Mesenchymal stem cell (in vitro differentiated cells and primary cell): ENCODE results near the gene OAS2.

Experiments
- DNase-seq: peaks from one replicate; pipeline ENCODE4 v3.0.0-alpha.2; 2013
- H2AFZ ChIP-seq: one replicate; pipeline ENCODE4 v1.6.1; 2013; ENCODE audit warnings: low read depth, mild to moderate bottlenecking, control low read depth, inconsistent platforms, low read length, moderate library complexity
- H2AK5ac ChIP-seq: 2 replicates; pipeline ENCODE4 v1.6.1; 2013; ENCODE audit warnings: low read length, moderate library complexity, mild to moderate bottlenecking, inconsistent platforms; ENCODE audit not compliant: severe bottlenecking
- H2BK120ac ChIP-seq: one replicate; pipeline ENCODE4 v1.6.1; 2013; ENCODE audit warnings: low read depth, mild to moderate bottlenecking, inconsistent platforms, low read length, moderate library complexity
- H2BK12ac ChIP-seq, 2 experiments: one replicate each; pipeline ENCODE4 v1.6.1; 2013; ENCODE audit warnings: inconsistent platforms in 2 of 2, low read length in 2 of 2, mild to moderate bottlenecking in 2 of 2, moderate library complexity in 2 of 2, control low read depth in 1 of 2
- H2BK15ac ChIP-seq: one replicate; pipeline ENCODE4 v1.6.1; 2013; ENCODE audit warnings: mild to moderate bottlenecking, low read depth, inconsistent platforms; ENCODE audit not compliant: poor library complexity, severe bottlenecking
- H2BK5ac ChIP-seq: 2 replicates; pipeline ENCODE4 v1.6.1; 2013; ENCODE audit warnings: low read depth, mild to moderate bottlenecking, low read length, control low read depth, inconsistent platforms; ENCODE audit not compliant: poor library complexity, severe bottlenecking
- H3K14ac ChIP-seq, 2 experiments: one replicate each; pipeline ENCODE4 v1.6.1; 2013; ENCODE audit warnings: inconsistent platforms in 2 of 2, low read length in 2 of 2, control low read depth in 1 of 2, mild to moderate bottlenecking in 1 of 2, moderate library complexity in 1 of 2
- H3K18ac ChIP-seq, 2 experiments: one replicate each; pipeline ENCODE4 v1.6.1; 2013; ENCODE audit warnings: inconsistent platforms in 2 of 2, low read length in 2 of 2, control low read depth in 1 of 2, low read depth in 1 of 2, mild to moderate bottlenecking in 1 of 2
- H3K23ac ChIP-seq, 2 experiments: one replicate each; pipeline ENCODE4 v1.6.1; 2013; ENCODE audit warnings: inconsistent platforms in 2 of 2, low read length in 2 of 2, mild to moderate bottlenecking in 2 of 2, moderate library complexity in 2 of 2, control low read depth in 1 of 2
- H3K27ac ChIP-seq: 2 replicates; pipeline ENCODE4 v1.5.1; 2013; ENCODE audit warnings: mild to moderate bottlenecking, moderate library complexity, low read length, control low read depth, inconsistent platforms; ENCODE audit not compliant: poor library complexity, severe bottlenecking
- H3K27me3 ChIP-seq, 2 experiments: 2 replicates each; pipeline versions ENCODE4 v1.6.1 to v1.7.0; 2013; ENCODE audit warnings: low read length in 2 of 2, mild to moderate bottlenecking in 2 of 2, moderate library complexity in 2 of 2, control low read depth in 1 of 2, inconsistent platforms in 1 of 2; ENCODE audit not compliant: control insufficient read depth in 1 of 2, insufficient read depth in 1 of 2
- H3K36me3 ChIP-seq, 2 experiments: 2 replicates each; pipeline versions ENCODE4 v1.6.1 to v1.7.0; 2013; ENCODE audit warnings: low read length in 2 of 2, control low read depth in 1 of 2, inconsistent platforms in 1 of 2, low read depth in 1 of 2, mild to moderate bottlenecking in 1 of 2; ENCODE audit not compliant: insufficient read depth in 2 of 2, control insufficient read depth in 1 of 2
- H3K4ac ChIP-seq, 2 experiments: one replicate each; pipeline ENCODE4 v1.6.1; 2013; ENCODE audit warnings: inconsistent platforms in 2 of 2, low read length in 2 of 2, mild to moderate bottlenecking in 2 of 2, moderate library complexity in 2 of 2, control low read depth in 1 of 2, low read depth in 1 of 2
- H3K4me1 ChIP-seq: 2 replicates; pipeline ENCODE4 v1.6.1; 2013; ENCODE audit warnings: low read depth, low read length, control low read depth; ENCODE audit not compliant: control insufficient read depth, insufficient read depth
- H3K4me2 ChIP-seq: 2 replicates; pipeline ENCODE4 v1.6.1; 2013; ENCODE audit warnings: low read length, mild to moderate bottlenecking, inconsistent platforms; ENCODE audit not compliant: poor library complexity, severe bottlenecking
- H3K4me3 ChIP-seq, 2 experiments: 2 replicates each; pipeline versions ENCODE4 v1.5.1 to v1.7.0; 2013; ENCODE audit warnings: low read length in 2 of 2, mild to moderate bottlenecking in 2 of 2, control low read depth in 1 of 2, low read depth in 1 of 2; ENCODE audit not compliant: insufficient read depth in 1 of 2
- H3K79me1 ChIP-seq: replicated peaks from 2 replicates; pipeline ENCODE4 v1.6.1; 2013; ENCODE audit warnings: mild to moderate bottlenecking, control low read depth, low read length, inconsistent platforms; ENCODE audit not compliant: poor library complexity, severe bottlenecking
- H3K9ac ChIP-seq: 2 replicates; pipeline ENCODE4 v1.7.0; 2013; ENCODE audit warnings: mild to moderate bottlenecking, low read length, moderate library complexity
- H3K9me3 ChIP-seq: 2 replicates; pipeline ENCODE4 v1.7.0; 2013; ENCODE audit warnings: mild to moderate bottlenecking, low read length; ENCODE audit not compliant: control insufficient read depth
- H4K8ac ChIP-seq: one replicate; pipeline ENCODE4 v1.6.1; 2013; ENCODE audit warnings: inconsistent platforms, mild to moderate bottlenecking, low read length, moderate library complexity
- H4K91ac ChIP-seq: one replicate; pipeline ENCODE4 v1.6.1; 2013; ENCODE audit warnings: mild to moderate bottlenecking, low read length, inconsistent platforms
- WGBS: methylation state at CpG from one replicate; pipeline ENCODE4 v1.1.7; 2013; ENCODE audit warnings: mixed read lengths; 5-methylcytosine and 5-hydroxymethylcytosine counted together

OAS2 gene

GRCh38 chr12:112941528-112942335 lies 36.6 kb upstream of the OAS2 start:
- Histone ChIP-seq H2BK15ac (no peak overlapping the region), H3K9ac (no peak overlapping the region), H2BK5ac (no peak overlapping the region), H3K4me3 (no peak overlapping the region), H2BK12ac (no peak overlapping the region), H3K18ac (no peak overlapping the region), H2AK5ac (no peak overlapping the region), H3K4me1 (peaks cover 7% of the 10 kb centered on the region), H4K8ac (no peak overlapping the region), H3K4me2 (no peak overlapping the region), H3K79me1 (peaks cover 17% of the 10 kb centered on the region), H3K36me3 (peaks cover 12 to 27% of the 10 kb centered on the region in 2 experiments), H3K9me3 (no peaks in the 10 kb centered on the region), H2AFZ (no peak overlapping the region), H2BK120ac (no peak overlapping the region), H4K91ac (no peak overlapping the region), H3K14ac (no peak overlapping the region), H3K23ac (no peak overlapping the region), H3K27me3 (no peaks in the 10 kb centered on the region), H3K27ac (no peak overlapping the region), H3K4ac (no peak overlapping the region)
- 89% methylated on average over 15 of the region's 16 CpGs for WGBS
- no peak for DNase-seq

- Histone ChIP-seq H3K9me3 (no peaks in the 10 kb centered on the region), H3K4me2 (no peak overlapping the region), H3K9ac (no peak overlapping the region), H3K36me3 (peaks cover 12 to 35% of the 10 kb centered on the region in 2 experiments), H3K4me1 (peaks cover 7% of the 10 kb centered on the region), H2AFZ (no peak overlapping the region), H4K91ac (no peak overlapping the region), H3K23ac (no peak overlapping the region), H2AK5ac (no peak overlapping the region), H3K79me1 (peaks cover 17% of the 10 kb centered on the region), H3K27ac (no peak overlapping the region), H3K18ac (no peak overlapping the region), H2BK120ac (no peak overlapping the region), H2BK5ac (no peak overlapping the region), H3K27me3 (no peaks in the 10 kb centered on the region), H2BK15ac (no peak overlapping the region), H4K8ac (no peak overlapping the region), H3K14ac (no peak overlapping the region), H3K4me3 (no peak overlapping the region), H3K4ac (no peak overlapping the region), H2BK12ac (no peak overlapping the region)
- 100% methylated on average over 1 of the region's 1 CpG for WGBS
- no peak for DNase-seq
Measured at GRCh38 chr12:112942572-112942971, 35.7 kb upstream of the OAS2 start.

DNA sequence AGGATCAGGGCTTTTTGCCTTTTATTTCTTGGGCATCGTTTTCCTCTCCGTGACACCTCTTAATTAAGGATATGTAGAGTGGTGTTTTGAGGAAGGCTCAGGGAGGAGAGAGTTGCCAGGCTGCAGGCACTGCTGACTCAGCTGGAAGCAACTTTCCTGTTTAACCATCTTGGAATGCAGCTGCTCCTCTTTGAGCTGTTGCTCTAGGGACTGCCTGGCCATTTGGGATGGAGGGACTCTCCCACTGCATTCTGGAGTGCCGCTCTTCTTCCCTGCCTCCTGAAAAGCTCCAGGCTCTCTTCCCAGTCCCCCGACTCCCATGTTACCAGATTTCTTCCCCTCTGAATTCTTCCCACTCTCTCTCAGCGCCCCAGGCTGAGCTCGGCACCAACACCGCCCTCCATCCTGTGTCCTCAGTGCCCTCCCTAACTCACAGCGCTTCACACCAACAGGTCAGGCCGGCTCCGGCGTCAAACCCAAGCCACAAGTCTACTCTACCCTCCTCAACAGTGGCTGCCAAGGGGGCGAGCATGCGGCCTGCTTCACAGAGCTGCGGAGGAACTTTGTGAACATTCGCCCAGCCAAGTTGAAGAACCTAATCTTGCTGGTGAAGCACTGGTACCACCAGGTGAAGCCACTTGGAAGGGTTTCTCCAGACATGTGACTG lies 34.2 kb upstream of the OAS2 start:
- Histone ChIP-seq H2BK5ac (no peak overlapping the region), H2BK15ac (no peak overlapping the region), H3K4me1 (peaks cover 4% of the 10 kb centered on the region), H3K18ac (no peak overlapping the region), H3K4me2 (no peak overlapping the region), H4K8ac (no peak overlapping the region), H3K9me3 (no peaks in the 10 kb centered on the region), H3K14ac (no peak overlapping the region), H2AK5ac (no peak overlapping the region), H4K91ac (no peak overlapping the region), H3K23ac (no peak overlapping the region), H3K36me3 (peaks cover 23 to 44% of the 10 kb centered on the region in 2 experiments), H3K79me1 (peaks cover 17% of the 10 kb centered on the region), H3K4me3 (no peak overlapping the region), H3K4ac (no peak overlapping the region), H2BK12ac (no peak overlapping the region), H2BK120ac (no peak overlapping the region), H3K27me3 (no peaks in the 10 kb centered on the region), H3K9ac (no peak overlapping the region), H3K27ac (no peak overlapping the region), H2AFZ (no peak overlapping the region)
- 94% methylated on average over 15 of the region's 15 CpGs for WGBS
- DNase-seq = no peak

DNA sequence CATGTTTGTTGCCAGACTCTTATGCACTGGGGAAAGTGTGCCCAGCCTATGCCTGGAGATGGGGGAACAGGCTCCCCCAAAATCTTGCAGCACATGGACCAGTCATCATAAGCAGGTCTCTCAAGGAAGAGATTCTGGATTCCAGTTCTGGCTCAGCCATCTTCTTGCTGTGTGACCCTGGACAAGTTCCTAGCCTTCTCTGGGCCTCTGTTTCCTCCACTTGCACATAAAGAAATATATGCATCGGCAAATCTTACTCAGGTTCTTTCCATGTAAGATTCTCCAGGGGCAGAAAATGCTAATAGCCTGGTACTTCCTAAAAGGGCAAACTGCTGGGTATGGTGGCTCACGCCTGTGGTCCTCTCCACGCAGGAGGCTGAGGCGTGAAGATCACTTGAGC lies 32.8 kb upstream of the OAS2 start:
- no peak overlapping the region for H2AK5ac ChIP-seq
- H3K27ac ChIP-seq = no peak overlapping the region
- DNase-seq = no peak
- H3K4me2 ChIP-seq = no peak overlapping the region
- H3K4ac ChIP-seq = no peak overlapping the region
- no peaks in the 10 kb centered on the region for H3K9me3 ChIP-seq
- H3K79me1 ChIP-seq = peaks cover 12% of the 10 kb centered on the region
- H3K14ac ChIP-seq = no peak overlapping the region
- no peak overlapping the region for H2BK5ac ChIP-seq
- no peak overlapping the region for H4K8ac ChIP-seq
- no peak overlapping the region for H4K91ac ChIP-seq
- no peak overlapping the region for H3K18ac ChIP-seq
- H3K27me3 ChIP-seq = no peaks in the 10 kb centered on the region
- no peak overlapping the region for H2BK12ac ChIP-seq
- WGBS = 94% methylated on average over 4 of the region's 4 CpGs
- no peak overlapping the region for H3K23ac ChIP-seq
- H2BK15ac ChIP-seq = no peak overlapping the region
- no peaks in the 10 kb centered on the region for H3K4me1 ChIP-seq
- no peak overlapping the region for H3K4me3 ChIP-seq
- H3K36me3 ChIP-seq = peaks cover 23 to 44% of the 10 kb centered on the region in 2 experiments
- no peak overlapping the region for H2BK120ac ChIP-seq
- H2AFZ ChIP-seq = no peak overlapping the region
- H3K9ac ChIP-seq = no peak overlapping the region
